Cerebellar nuclear complex (tissue), 1 donor: ENCODE measurements around the gene AKT1.

ENCODE experiments used
- DNase-seq, 2 experiments: peaks; one replicate each; lab custom pipeline; 2025; lab: John Stamatoyannopoulos, UW

Gene AKT1

DNA sequence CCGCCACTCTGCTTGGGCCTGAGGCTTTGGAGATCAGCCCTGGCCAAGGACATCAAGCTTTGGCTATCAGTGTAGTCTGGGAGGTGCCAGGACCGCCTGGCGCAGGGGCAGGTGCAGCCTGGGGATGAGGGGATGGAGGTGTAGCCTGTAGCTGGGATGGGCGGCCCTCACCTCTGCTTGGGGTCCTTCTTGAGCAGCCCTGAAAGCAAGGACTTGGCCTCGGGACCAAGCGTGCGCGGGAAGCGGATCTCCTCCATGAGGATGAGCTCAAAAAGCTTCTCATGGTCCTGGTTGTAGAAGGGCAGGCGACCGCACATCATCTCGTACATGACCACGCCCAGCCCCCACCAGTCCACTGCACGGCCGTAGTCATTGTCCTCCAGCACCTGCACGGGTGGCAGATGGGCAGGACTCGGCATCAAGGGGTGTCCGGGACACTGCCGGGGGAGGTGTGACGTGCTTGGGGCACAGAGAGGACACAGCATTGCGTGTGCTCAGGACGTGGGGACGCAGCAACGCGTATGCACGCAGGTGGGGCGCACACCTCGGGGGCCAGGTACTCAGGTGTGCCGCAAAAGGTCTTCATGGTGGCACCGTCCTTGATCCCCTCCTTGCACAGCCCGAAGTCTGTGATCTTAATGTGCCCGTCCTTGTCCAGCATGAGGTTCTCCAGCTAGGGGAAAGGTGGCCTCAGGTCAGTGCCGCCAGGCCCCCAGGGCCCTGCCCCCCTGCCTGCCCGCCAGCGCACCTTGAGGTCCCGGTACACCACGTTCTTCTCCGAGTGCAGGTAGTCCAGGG is 22.6 kb downstream of the AKT1 start:
- DNase-seq = no peak

DNA sequence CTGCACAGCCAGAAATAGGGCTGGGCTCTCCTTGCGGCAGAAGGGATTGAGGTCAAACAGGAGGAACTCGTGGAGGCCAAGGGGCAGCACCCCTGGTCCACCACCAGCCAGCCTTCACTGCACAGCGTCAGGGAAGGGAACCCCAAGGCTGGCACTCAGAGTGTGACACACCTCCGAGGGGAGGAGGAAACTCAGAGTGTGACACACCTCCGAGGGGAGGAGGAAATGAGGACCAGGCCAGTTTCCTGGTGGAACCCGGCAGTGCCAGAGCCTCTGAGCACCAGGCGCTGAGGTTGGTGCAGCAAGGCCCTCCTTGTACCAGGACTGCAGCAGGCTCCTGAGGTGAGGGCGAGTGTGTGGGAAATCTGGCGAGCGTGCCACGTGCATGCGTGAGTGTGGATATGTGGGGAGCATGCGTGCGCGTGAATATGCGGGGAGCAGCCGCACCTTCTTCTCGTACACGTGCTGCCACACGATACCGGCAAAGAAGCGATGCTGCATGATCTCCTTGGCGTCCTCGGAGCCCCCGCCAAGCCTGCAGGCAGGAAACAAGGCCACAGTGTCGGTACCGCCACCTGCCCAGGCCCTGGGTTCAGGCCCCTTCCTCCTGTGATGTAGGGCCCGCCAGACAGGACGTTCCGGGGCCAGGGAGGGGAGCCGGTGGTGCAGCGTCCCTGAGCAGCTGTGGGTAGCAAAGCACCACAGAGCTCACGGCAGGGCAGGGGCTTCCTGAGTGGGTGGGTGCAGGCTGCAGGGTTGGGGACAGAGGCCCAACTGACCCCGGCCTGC is 23.4 kb downstream of the AKT1 start:
- DNase-seq = no peak

DNA sequence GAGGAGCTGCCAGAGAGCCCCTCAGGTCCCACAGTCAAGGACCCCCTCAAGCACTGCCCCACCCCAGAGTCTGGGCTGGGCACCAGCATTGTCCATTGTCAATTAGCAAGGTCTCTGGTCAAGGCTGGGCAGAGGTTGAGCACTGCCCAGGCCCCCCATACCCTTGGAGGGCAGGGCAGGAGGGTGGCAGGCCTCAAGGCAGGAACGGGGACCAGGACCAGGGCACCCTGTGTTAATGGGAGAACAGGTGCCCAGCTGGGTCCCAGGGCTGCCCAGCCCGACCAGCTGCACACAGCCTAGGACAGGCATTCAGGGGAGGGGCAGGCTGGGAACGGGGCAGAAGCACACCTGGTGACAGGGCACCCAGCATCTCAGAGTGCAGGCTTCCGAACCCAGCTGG is 24.2 kb downstream of the AKT1 start:
- no peak for DNase-seq

DNA sequence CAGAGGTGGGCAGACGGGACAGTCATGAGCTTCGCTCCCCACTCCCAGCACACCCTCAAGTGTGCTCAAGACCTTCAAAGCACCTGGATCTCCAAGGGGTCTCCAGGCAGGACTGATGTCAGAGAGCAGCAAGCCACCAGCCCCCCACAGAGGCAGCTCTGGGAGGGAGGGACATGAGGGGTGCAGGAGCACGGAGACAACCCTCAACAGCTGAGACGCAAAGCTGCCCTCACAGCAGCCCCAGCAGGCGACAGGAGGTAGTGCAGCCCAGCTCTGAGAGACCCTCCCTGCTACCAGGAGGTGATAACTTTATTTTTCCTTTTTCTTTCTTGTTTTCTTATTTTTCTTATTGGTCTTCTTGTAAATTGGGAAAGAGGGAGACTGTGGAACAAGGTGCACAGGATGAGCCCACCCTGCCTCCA is 24.7 kb downstream of the AKT1 start:
- no peak for DNase-seq

DNA sequence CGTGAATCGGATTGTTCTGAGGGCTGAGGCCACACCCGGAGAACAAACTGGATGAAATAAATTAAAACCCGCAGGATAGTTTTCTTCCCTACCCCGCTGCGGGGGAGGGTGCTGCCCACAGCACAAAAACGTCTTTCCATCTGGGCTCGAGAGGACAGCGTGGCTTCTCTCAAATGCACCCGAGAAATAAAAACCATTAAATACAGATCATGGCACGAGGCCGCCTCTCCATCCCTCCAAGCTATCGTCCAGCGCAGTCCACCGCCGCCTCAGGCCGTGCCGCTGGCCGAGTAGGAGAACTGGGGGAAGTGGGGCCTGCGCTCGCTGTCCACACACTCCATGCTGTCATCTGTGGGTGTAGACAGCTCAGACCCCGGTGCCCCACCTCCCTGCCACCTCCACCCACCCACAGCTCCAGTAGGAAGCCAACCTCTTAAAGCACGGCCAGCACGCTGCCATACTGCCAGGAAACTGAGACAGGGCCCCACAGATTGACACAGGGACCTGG is 25.4 kb downstream of the AKT1 start:
- no peak for DNase-seq

DNA sequence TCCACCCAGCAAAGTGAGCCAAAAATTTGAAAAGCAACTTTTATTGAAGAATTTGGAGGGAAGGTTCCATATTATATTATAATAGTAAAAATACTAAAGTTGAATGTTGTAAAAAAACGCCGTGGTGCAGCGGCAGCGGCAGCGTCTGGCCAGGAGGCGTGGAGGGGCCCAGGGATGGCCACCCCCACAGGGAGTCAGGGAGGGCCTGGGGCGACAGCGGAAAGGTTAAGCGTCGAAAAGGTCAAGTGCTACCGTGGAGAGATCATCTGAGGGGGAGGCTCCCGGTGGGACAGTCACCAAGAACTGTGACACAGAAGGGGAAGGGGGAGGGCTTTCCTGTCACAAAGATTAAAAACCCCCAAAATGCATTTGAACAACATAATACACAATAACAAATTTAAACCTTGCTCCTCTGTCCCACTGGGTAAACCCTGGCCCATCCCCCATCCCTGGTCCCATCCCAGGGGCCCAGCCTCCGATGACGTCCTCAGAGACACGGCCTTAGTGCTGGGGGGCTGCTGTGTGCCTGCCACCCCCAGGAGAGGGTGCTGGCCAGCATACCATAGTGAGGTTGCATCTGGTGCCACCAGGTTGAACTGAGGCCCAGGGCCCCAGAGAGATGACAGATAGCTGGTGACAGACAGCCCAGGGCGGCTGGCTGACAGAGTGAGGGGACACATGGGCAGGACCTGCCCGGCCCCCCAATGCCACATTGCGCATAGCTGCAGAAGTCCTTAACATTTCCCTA is 26.1 kb downstream of the AKT1 start:
- no peak for DNase-seq

DNA sequence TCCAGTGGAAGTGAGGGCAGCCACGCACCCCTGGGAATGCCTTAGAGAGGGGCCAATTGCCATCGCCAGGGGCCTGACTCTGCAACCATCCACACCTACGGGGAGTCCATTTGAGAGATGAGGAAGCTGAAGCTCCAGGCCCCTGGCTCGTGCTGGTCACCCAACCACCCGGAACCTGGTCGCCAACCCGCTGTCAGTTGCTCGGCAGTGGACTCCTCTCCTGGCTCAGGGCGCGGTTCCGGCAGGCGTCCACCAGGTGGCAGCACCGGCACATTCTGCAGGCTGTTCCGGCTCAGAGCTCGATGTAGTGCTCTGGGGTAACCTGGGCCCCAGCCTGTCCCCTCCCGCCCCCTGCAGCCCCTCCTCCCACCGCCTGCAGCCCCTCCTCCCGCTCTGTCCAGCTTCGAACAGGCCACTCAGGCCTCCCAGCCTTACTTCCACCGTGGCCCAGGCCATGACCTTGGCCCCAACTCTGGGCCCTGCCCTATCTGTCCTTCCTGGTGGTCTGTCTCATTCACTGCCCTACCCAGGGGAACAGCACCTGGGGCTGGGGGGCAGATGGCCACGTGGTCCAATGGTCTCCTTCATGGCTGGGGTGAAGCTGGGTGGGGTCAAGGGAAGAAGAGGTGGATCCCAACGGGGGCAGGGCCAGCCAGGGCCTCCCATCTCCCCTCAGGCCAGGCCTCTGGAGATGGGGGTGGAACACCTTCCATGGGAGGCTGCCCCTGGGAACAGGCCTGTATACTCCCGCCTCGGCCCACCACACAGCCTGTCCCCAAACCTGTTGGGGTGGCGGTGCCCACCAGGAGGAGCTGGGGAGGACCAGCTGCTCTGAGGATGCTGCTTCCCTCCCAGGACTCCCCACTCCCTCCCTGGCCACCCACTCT is 26.9 kb downstream of the AKT1 start:
- peak; percentile 3 to 37 for DNase-seq

DNA sequence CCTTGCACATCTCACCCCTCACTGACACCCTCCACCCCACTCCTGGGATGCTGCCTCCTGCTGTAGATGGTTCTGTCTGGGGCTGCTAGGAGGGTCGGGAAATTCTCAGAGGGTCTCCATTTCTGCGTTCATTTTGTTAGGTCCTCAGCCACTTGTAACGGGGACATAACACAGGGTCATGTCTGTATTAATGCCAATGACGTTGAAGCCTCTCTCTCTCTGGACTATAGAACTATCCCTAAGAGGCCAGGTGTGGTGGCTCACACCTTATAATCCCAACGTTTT is 28.0 kb downstream of the AKT1 start:
- DNase-seq = no peak

DNA sequence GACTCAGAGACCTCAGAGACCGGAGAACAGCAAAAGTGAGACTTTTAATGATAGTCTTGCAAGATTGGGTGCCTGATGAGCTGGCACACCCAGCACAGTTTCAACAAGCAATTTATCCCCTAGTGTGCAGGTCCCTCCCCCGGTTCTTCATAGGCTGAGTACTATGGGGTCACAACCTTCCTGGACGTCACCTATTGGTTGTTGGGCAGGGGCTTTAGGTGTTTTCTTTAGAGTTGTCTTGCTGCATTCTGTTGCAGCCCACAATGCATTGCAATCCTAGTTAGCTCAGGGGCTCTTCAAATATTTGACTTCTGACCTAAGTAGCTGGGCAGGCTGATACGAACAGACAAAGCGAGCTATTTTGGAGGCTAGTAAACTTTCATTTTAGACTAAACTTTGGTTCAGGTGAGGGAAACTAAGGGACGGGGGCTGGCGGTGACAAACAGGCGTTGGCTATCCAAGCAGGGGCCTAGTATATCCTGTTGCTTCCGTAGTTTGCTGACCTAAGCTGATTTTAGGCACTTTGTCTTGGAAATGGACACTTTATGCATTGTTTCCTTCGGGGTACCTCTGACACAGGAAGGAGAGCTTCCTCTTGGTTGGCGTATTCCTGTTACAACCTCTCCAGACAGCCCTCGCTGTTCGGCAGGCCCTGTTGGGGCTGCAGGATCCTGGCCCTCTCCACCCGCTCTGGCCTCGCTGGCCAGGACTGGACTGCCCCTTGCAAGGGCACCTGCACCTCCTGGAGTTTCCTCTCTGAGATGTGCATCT is 28.5 kb downstream of the AKT1 start:
- DNase-seq = no peak

DNA sequence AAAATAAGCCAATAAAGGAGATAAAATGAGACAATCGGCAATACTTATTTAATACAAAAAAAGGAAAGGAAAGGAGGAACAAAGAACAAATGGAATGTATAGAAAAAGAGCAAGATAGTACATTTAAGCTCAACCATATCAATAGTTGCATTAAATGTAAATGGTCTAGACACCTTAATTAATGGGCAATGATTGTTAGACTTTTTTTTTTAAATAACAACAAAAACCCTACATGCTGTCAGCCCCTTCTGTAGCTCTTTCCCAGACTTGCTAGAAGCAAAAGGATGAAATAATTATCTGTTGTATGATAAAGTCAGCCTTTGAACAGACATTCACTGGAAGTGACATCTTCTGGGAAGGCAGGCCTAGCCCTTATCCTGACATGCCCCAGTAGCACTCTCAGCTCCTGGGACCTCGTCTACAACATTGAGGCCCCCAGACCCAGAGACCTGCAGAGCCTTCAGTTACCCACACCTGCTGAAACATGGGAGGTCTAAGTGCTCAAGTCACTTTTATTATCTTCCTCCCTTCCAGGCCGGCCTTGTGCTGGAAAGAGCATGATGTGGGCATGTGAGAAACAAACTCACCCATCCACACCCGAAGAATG is 29.2 kb downstream of the AKT1 start:
- no peak for DNase-seq

DNA sequence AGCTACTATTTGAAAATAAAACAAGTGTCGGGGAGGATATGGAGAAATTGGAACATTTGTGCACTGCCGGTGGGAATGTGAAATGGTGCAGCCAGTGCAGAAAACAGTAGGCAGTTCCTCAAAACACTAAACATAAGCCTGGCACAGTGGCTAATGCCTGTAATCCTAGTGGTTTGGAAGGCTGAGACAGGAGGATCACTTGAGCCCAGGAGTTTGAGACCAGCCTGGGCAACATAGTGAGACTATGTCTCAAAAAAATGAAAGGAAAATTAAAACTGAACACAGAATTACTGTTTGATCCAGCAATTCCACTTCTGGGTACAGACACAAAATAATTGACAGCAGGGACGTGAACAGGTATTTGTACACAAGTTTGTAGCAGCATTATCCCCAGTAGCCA is 30.0 kb downstream of the AKT1 start:
- no peak for DNase-seq

DNA sequence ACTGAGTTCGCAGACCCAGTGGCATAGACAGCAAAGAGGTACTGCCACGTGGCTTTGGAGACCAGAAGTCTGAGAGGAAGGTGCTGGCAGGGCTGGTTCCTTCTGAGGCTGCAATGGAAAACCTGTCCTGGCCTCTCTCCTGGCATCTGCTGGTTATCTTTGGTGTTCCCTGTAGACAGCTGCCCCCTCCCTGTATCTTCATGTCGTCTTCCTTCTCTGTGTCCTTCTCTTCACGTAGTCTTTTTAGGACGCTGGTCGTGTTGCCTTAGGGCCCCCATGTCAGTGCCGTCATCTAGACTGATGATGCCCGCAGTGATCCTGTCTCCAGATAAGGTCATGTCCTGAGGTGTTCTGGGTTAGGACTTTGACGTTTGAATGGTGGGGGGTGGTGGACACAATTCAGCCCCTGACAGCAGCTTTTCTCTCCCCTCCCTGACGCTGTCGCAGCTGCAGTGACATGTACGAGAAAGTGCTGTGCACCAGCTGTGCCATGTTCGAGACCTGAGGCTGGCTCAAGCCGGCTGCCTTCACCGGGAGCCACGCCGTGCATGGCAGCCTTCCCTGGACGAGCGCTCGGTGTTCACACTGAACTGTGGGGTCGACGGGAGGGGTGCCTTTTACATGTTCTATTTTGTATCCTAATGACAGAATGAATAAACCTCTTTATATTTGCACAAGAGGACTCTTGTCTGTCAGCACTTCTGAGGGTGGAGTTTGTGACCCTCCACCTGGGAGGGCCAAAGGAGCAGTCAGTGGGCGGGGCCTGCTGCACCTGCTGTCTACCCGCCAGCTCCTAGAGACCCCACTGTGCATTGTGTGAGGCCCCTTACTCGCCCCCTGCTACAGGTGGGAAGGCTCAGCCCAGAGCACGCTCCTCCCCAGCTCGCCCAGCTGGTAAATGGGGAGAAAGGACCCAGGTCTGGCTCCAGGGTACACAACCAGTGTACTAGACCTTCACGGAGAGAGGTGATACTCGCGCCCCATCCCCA is 36.3 kb downstream of the AKT1 start:
- DNase-seq = no peak

DNA sequence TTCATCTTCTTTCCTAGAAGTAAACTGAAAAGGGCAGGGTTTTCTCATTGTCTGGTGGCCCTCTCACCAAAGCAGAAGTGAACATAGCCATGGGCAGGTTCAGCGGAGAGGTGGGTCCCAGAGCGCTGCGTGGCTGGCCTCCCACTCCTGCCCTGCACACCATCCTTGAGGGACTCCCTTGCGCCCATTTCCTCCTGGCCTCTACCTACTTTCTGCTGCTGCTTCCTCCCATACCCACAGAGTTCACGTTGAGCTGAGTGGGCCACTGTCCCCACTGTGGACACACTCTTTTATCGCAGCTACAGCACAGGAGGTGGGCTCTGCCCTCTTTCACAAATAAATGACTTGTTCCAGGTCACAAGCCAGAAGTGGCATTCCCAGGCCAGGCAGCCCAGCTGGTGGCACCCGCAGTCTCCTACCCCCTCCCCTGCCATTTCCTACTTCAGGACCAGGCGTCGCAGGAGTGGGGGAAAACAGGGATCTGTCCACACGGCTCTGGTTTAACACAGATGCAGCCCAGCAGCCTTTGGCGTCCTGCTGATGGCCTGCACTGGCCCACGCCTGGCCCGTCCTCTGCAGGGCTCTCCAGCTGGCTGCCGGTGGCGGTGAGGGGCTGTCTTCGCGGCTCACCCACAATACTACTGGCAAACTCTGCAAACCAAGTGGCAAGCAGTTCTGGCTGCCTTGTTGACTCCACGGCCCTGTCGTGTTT is 37.7 kb downstream of the AKT1 start:
- no peak for DNase-seq

DNA sequence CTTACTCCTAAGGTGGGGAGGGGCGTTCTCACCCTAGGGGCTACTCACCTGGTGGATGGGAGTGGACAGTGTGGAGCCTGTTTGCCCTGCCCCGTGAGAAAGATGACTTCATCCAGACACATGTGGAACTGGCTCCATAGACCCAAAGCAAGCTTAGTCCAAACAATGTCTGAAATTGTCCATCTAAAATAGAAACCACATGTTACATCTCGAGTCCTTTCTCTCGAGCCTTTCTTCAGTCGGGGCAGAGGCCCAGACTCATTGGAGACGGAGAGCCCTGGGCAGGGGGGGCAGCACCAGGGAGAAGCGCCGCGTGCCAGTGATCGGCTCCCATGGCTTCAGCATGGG is 38.3 kb downstream of the AKT1 start:
- no peak for DNase-seq

DNA sequence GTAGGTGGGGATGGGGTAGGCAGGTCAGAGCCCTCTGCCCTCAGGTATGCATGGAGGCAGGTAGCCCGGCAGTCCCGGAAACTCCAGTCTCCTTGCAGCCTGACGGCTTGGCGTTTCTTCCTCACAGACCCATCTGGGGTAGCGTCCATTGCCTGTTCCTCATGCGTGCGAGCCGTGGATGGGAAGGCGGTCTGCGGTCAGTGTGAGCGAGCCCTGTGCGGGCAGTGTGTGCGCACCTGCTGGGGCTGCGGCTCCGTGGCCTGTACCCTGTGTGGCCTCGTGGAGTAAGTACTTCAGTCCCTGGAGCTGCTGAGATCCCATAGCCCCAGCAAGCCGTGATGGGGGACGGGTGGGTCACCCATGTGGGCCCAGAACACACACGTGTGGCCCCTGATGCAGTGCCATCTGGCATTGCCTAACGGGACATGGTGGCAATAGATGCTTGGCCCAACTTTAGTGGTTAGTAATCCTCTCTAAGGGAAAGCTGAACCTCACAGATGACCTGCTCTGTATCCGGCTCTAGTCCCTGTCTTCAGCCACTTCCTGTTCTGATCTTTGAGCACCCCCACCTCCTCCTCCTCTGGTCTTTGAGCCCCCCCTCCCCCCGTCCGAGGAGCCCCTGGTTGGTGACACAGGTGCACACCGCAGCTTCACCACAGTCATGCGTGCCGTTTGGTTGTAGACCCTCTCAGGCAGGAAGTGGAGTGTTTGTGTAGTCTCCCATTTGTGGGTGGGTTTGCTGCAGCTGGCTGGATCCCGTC is 38.9 kb downstream of the AKT1 start:
- DNase-seq = no peak

DNA sequence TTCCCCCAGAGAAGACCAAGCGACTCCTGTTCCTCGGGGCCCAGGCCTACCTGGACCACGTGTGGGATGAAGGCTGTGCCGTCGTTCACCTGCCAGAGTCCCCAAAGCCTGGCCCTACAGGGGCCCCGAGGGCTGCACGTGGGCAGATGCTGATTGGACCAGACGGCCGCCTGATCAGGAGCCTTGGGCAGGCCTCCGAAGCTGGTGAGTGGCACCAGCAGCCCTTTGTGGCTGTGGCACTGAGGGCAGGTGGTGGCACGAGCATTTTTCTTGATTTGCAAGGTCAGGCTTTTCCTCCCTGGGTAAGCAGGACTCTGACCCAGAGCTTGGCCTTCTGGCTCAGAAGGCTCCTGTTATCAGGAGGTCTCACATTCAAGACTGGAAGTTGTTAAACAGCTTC is 39.9 kb downstream of the AKT1 start:
- DNase-seq = no peak

DNA sequence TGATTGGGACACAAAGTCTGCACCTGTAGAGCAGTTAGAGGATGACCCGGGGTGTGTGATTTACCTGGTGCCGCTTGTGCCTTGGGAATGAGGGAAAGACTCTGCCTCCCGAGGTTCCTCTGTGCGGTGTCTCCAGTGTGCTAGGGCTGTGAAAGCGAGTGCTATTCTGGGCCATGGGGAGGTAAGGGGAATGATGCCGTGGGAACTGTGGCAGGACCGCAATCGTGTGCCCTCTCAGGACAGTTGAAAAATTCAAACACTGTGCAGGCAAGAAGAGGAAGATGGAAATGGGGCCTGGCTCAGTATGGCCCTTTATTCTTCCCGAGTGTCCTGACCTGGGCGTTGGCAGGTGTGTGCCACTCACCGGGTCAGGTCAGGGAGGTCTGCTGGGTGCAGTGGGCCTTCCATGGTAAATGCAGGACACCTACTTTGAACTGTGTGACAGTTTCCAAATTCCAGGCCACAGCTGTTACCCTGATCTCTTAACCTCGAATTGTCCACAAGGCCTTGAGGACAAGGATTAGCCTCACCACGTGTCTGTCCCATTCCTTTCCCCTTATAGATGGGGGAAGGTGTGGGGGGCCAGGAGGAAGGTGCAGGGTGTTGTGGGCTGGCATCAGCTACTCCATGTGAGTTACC is 41.2 kb downstream of the AKT1 start:
- no peak for DNase-seq
